ENCODE data around the gene SPECC1.

The SPECC1 gene

GRCh38 chr17:20206068-20206467, 196.9 kb downstream of the SPECC1 start:
- Histone ChIP-seq H3K9me3 (ENCODE audit: insufficient read depth, low read length) (no peaks in the 10 kb centered on the region), H3K4me3 (ENCODE audit: insufficient read length, low read depth) (no peak overlapping the region), H3K4me1 (ENCODE audit: insufficient read depth, insufficient read length) (no peaks in the 10 kb centered on the region), H3K27me3 (ENCODE audit: insufficient read depth, insufficient read length) (no peaks in the 10 kb centered on the region), H3K9ac (ENCODE audit: insufficient read length, low read depth) (no peak overlapping the region), H3K36me3 (ENCODE audit: insufficient read depth, insufficient read length, low read length) (peaks cover 27% of the 10 kb centered on the region)
- DNase-seq (ENCODE audit: low read depth, low spot score), result no peak
- TF ChIP-seq YY1 (IDR thresholded peaks at IDR 0.05; ENCODE audit: insufficient read depth, insufficient read length), result no peak
- TF ChIP-seq ZNF274 (IDR thresholded peaks at IDR 0.05; ENCODE audit: low read depth, low read length), result no peak
- no peak for TF ChIP-seq SUZ12 (IDR thresholded peaks at IDR 0.05; ENCODE audit: extremely low read depth, insufficient read depth, insufficient read length)

- Histone ChIP-seq H3K36me3 (ENCODE audit: insufficient read depth, insufficient read length, low read length) (peaks cover 29% of the 10 kb centered on the region), H3K4me3 (ENCODE audit: insufficient read length, low read depth) (no peak overlapping the region), H3K4me1 (ENCODE audit: insufficient read depth, insufficient read length) (no peaks in the 10 kb centered on the region), H3K9me3 (ENCODE audit: insufficient read depth, low read length) (no peaks in the 10 kb centered on the region), H3K27me3 (ENCODE audit: insufficient read depth, insufficient read length) (no peaks in the 10 kb centered on the region), H3K9ac (ENCODE audit: insufficient read length, low read depth) (no peak overlapping the region)
- no peak for DNase-seq (ENCODE audit: low read depth, low spot score)
- TF ChIP-seq SUZ12 (IDR thresholded peaks at IDR 0.05; ENCODE audit: extremely low read depth, insufficient read depth, insufficient read length) (no peak), ZNF274 (IDR thresholded peaks at IDR 0.05; ENCODE audit: low read depth, low read length) (no peak), YY1 (IDR thresholded peaks at IDR 0.05; ENCODE audit: insufficient read depth, insufficient read length) (no peak)
Observed at GRCh38 chr17:20206591-20206990, 197.4 kb downstream of the SPECC1 start.

- TF ChIP-seq YY1 (IDR thresholded peaks at IDR 0.05; ENCODE audit: insufficient read depth, insufficient read length) (no peak), SUZ12 (IDR thresholded peaks at IDR 0.05; ENCODE audit: extremely low read depth, insufficient read depth, insufficient read length) (no peak), ZNF274 (IDR thresholded peaks at IDR 0.05; ENCODE audit: low read depth, low read length) (no peak)
- no peak for DNase-seq (ENCODE audit: low read depth, low spot score)
- H3K4me3 ChIP-seq (ENCODE audit: insufficient read length, low read depth), result no peak overlapping the region
Observed at GRCh38 chr17:20207262-20207985, 198.3 kb downstream of the SPECC1 start.

GRCh38 chr17:20208717-20209116, 199.6 kb downstream of the SPECC1 start:
- TF ChIP-seq SUZ12 (IDR thresholded peaks at IDR 0.05; ENCODE audit: extremely low read depth, insufficient read depth, insufficient read length), result no peak
- no peak for TF ChIP-seq ZNF274 (IDR thresholded peaks at IDR 0.05; ENCODE audit: low read depth, low read length)
- no peak for TF ChIP-seq YY1 (IDR thresholded peaks at IDR 0.05; ENCODE audit: insufficient read depth, insufficient read length)

More at GRCh38 chr17:20207262-20207985, 198.3 kb downstream of the SPECC1 start:
- Histone ChIP-seq H3K4me1 (ENCODE audit: insufficient read depth, insufficient read length) (no peaks in the 10 kb centered on the region), H3K9ac (ENCODE audit: insufficient read length, low read depth) (no peak overlapping the region), H3K36me3 (ENCODE audit: insufficient read depth, insufficient read length, low read length) (peaks cover 29% of the 10 kb centered on the region), H3K27me3 (ENCODE audit: insufficient read depth, insufficient read length) (no peaks in the 10 kb centered on the region), H3K9me3 (ENCODE audit: insufficient read depth, low read length) (no peaks in the 10 kb centered on the region)

GRCh38 chr17:20210180-20210579, 201.0 kb downstream of the SPECC1 start:
- TF ChIP-seq YY1 (IDR thresholded peaks at IDR 0.05; ENCODE audit: insufficient read depth, insufficient read length) (no peak), ZNF274 (IDR thresholded peaks at IDR 0.05; ENCODE audit: low read depth, low read length) (no peak), SUZ12 (IDR thresholded peaks at IDR 0.05; ENCODE audit: extremely low read depth, insufficient read depth, insufficient read length) (no peak)
- no peak for DNase-seq (ENCODE audit: low read depth, low spot score)
- no peak overlapping the region for H3K4me3 ChIP-seq (ENCODE audit: insufficient read length, low read depth)
- no peak overlapping the region for H3K9ac ChIP-seq (ENCODE audit: insufficient read length, low read depth)
- no peaks in the 10 kb centered on the region for H3K27me3 ChIP-seq (ENCODE audit: insufficient read depth, insufficient read length)
- peaks cover 19% of the 10 kb centered on the region for H3K36me3 ChIP-seq (ENCODE audit: insufficient read depth, insufficient read length, low read length)
- H3K9me3 ChIP-seq (ENCODE audit: insufficient read depth, low read length), result no peaks in the 10 kb centered on the region
- H3K4me1 ChIP-seq (ENCODE audit: insufficient read depth, insufficient read length), result no peaks in the 10 kb centered on the region

More at GRCh38 chr17:20208717-20209116, 199.6 kb downstream of the SPECC1 start:
- H3K9ac ChIP-seq (ENCODE audit: insufficient read length, low read depth), result no peak overlapping the region
- no peaks in the 10 kb centered on the region for H3K4me1 ChIP-seq (ENCODE audit: insufficient read depth, insufficient read length)
- no peaks in the 10 kb centered on the region for H3K27me3 ChIP-seq (ENCODE audit: insufficient read depth, insufficient read length)
- H3K9me3 ChIP-seq (ENCODE audit: insufficient read depth, low read length), result no peaks in the 10 kb centered on the region
- peaks cover 29% of the 10 kb centered on the region for H3K36me3 ChIP-seq (ENCODE audit: insufficient read depth, insufficient read length, low read length)
- DNase-seq (ENCODE audit: low read depth, low spot score), result no peak
- H3K4me3 ChIP-seq (ENCODE audit: insufficient read length, low read depth), result no peak overlapping the region

- Histone ChIP-seq H3K27me3 (ENCODE audit: insufficient read depth, insufficient read length) (no peaks in the 10 kb centered on the region), H3K4me1 (ENCODE audit: insufficient read depth, insufficient read length) (no peaks in the 10 kb centered on the region), H3K9ac (ENCODE audit: insufficient read length, low read depth) (no peak overlapping the region), H3K9me3 (ENCODE audit: insufficient read depth, low read length) (no peaks in the 10 kb centered on the region), H3K36me3 (ENCODE audit: insufficient read depth, insufficient read length, low read length) (peaks cover 18% of the 10 kb centered on the region), H3K4me3 (ENCODE audit: insufficient read length, low read depth) (no peak overlapping the region)
- DNase-seq (ENCODE audit: low read depth, low spot score), result no peak
- TF ChIP-seq ZNF274 (IDR thresholded peaks at IDR 0.05; ENCODE audit: low read depth, low read length) (no peak), YY1 (IDR thresholded peaks at IDR 0.05; ENCODE audit: insufficient read depth, insufficient read length) (no peak), SUZ12 (IDR thresholded peaks at IDR 0.05; ENCODE audit: extremely low read depth, insufficient read depth, insufficient read length) (no peak)
Observed at GRCh38 chr17:20210614-20211013, 201.5 kb downstream of the SPECC1 start.

- H3K4me3 ChIP-seq (ENCODE audit: insufficient read length, low read depth), result no peak overlapping the region
- no peak for DNase-seq (ENCODE audit: low read depth, low spot score)
- TF ChIP-seq SUZ12 (IDR thresholded peaks at IDR 0.05; ENCODE audit: extremely low read depth, insufficient read depth, insufficient read length) (no peak), YY1 (IDR thresholded peaks at IDR 0.05; ENCODE audit: insufficient read depth, insufficient read length) (no peak), ZNF274 (IDR thresholded peaks at IDR 0.05; ENCODE audit: low read depth, low read length) (no peak)
- H3K36me3 ChIP-seq (ENCODE audit: insufficient read depth, insufficient read length, low read length), result peaks cover 18% of the 10 kb centered on the region
- H3K4me1 ChIP-seq (ENCODE audit: insufficient read depth, insufficient read length), result no peaks in the 10 kb centered on the region
- no peaks in the 10 kb centered on the region for H3K27me3 ChIP-seq (ENCODE audit: insufficient read depth, insufficient read length)
- H3K9me3 ChIP-seq (ENCODE audit: insufficient read depth, low read length), result no peaks in the 10 kb centered on the region
- no peak overlapping the region for H3K9ac ChIP-seq (ENCODE audit: insufficient read length, low read depth)
Observed at GRCh38 chr17:20211246-20211645, 202.1 kb downstream of the SPECC1 start.

All from NT2/D1 (cell line).